ENCODE data around the gene SKI. TPM values are rescaled to one million over a fixed set of nuclear protein-coding genes. Genes with fewer than 3 reads are reported as not detected.

The SKI gene
- total RNA-seq, 2 donors from 2014 or later = 65.4 to 79.2 TPM

DNA sequence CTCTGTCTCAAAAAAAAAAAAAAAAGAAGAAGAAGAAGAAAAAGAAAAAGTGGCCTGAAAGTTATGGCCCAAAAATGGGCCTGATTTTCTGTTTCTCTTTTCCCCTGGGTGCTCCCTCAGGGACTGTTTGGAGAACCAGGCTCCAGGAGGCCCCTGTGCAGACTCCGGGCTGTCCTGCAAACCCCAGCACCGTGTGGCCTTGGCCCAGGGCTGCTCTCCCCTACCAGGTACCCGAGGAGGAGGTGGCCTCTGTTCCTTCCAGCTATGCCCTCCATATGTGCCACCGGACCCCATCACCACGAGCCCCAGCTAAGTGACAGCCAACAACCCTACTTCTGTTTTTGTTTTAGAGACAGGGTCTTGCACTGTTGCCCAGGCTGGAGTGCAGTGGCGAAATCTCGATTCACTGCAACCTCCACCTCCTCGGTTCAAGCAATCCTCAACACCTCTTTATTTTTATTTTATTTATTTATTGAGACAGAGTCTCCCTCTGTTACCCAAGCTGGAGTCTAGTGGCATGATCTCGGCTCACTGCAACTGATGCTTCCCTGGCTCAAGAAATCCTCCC is 26.0 kb upstream of the SKI start:
- Histone ChIP-seq H3K9ac (ENCODE audit: extremely low read depth, low read length, poor library complexity, severe bottlenecking) (no peak overlapping the region), H3K4me1 (ENCODE audit: control insufficient read depth, insufficient read depth, low read length) (no peaks in the 10 kb centered on the region), H3K27me3 (ENCODE audit: control insufficient read depth, insufficient read depth, low read length, poor library complexity, severe bottlenecking) (peaks cover 8% of the 10 kb centered on the region), H3K4me3 (ENCODE audit: low read length) (no peak overlapping the region), H3K36me3 (ENCODE audit: control insufficient read depth, insufficient read depth, low read length) (no peaks in the 10 kb centered on the region), H3K27ac (ENCODE audit: low read depth, low read length) (no peak overlapping the region), H3K9me3 (ENCODE audit: control insufficient read depth, low read length) (no peaks in the 10 kb centered on the region)
- 86 to 97% methylated on average over 7 to 9 of the region's 9 CpGs for WGBS, 2 experiments (ENCODE audit: insufficient coverage in 1 of 2, insufficient read length in 1 of 2)
- DNase-seq = no peak
- peaks cover 12% of the 10 kb centered on the region for H3K27me3 Mint-ChIP-seq (ENCODE audit: insufficient read depth)
- H3K4me3 Mint-ChIP-seq = no peak overlapping the region
- H3K9me3 Mint-ChIP-seq = no peaks in the 10 kb centered on the region
- TF ChIP-seq, protein P1, sequence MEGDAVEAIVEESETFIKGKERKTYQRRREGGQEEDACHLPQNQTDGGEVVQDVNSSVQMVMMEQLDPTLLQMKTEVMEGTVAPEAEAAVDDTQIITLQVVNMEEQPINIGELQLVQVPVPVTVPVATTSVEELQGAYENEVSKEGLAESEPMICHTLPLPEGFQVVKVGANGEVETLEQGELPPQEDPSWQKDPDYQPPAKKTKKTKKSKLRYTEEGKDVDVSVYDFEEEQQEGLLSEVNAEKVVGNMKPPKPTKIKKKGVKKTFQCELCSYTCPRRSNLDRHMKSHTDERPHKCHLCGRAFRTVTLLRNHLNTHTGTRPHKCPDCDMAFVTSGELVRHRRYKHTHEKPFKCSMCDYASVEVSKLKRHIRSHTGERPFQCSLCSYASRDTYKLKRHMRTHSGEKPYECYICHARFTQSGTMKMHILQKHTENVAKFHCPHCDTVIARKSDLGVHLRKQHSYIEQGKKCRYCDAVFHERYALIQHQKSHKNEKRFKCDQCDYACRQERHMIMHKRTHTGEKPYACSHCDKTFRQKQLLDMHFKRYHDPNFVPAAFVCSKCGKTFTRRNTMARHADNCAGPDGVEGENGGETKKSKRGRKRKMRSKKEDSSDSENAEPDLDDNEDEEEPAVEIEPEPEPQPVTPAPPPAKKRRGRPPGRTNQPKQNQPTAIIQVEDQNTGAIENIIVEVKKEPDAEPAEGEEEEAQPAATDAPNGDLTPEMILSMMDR (conservative IDR thresholded peaks at IDR 0.05) = no peak
- H3K4me1 Mint-ChIP-seq = peaks cover 11% of the 10 kb centered on the region
- H3K27ac Mint-ChIP-seq = no peak overlapping the region
- no peaks in the 10 kb centered on the region for H3K36me3 Mint-ChIP-seq (ENCODE audit: low read depth)

DNA sequence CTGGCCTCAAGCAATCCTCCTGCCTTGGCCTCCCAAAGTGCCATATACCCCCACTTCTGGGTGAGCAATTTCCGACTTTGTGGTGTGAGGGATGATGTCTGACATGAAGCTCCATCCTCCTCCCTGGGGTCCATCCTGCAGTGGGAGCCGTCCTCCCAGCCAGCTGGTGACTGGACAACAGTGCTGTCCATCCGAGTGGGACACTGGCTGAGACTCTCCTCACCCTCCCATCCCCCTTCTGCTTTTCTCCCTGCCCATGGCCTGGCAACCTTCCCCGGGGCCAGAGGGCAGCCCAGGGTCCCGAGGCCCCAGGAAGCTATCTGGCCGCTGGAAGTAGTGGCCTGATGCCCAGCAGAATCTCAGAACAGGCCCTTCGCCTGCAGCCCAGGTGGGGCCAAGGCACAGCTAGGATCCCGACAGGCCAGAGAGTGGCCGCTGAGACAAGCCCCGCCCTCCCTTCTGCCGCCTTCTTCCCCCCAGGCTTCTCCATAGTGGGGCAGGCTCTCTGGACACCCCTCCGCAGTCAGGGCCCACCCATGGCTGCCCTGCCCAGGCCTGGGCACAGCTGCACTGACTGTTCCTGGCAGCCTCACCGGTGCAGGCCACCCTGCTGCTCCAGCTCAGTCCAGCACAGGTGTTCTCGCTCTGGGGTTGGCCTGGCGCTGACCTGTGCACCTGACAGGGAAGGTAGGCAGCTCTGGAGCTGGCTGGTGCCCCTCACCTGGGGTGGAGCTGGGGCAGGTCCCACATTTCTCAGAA is 25.1 kb upstream of the SKI start:
- H3K27ac Mint-ChIP-seq = no peak overlapping the region
- DNase-seq = no peak
- no peak overlapping the region for H3K4me3 Mint-ChIP-seq
- no peaks in the 10 kb centered on the region for H3K36me3 Mint-ChIP-seq (ENCODE audit: low read depth)
- H3K9ac ChIP-seq (ENCODE audit: extremely low read depth, low read length, poor library complexity, severe bottlenecking) = no peak overlapping the region
- H3K9me3 Mint-ChIP-seq = no peaks in the 10 kb centered on the region
- H3K4me1 ChIP-seq (ENCODE audit: control insufficient read depth, insufficient read depth, low read length) = no peaks in the 10 kb centered on the region
- 91 to 92% methylated on average over 7 to 15 of the region's 15 CpGs for WGBS, 2 experiments (ENCODE audit: insufficient coverage in 1 of 2, insufficient read length in 1 of 2)
- TF ChIP-seq, protein P1 (conservative IDR thresholded peaks at IDR 0.05) = no peak
- peaks cover 8% of the 10 kb centered on the region for H3K27me3 ChIP-seq (ENCODE audit: control insufficient read depth, insufficient read depth, low read length, poor library complexity, severe bottlenecking)
- peaks cover 14% of the 10 kb centered on the region for H3K4me1 Mint-ChIP-seq
- peaks cover 12% of the 10 kb centered on the region for H3K27me3 Mint-ChIP-seq (ENCODE audit: insufficient read depth)
- H3K9me3 ChIP-seq (ENCODE audit: control insufficient read depth, low read length) = no peaks in the 10 kb centered on the region
- no peak overlapping the region for H3K4me3 ChIP-seq (ENCODE audit: low read length)
- H3K36me3 ChIP-seq (ENCODE audit: control insufficient read depth, insufficient read depth, low read length) = no peaks in the 10 kb centered on the region
- H3K27ac ChIP-seq (ENCODE audit: low read depth, low read length) = no peak overlapping the region

DNA sequence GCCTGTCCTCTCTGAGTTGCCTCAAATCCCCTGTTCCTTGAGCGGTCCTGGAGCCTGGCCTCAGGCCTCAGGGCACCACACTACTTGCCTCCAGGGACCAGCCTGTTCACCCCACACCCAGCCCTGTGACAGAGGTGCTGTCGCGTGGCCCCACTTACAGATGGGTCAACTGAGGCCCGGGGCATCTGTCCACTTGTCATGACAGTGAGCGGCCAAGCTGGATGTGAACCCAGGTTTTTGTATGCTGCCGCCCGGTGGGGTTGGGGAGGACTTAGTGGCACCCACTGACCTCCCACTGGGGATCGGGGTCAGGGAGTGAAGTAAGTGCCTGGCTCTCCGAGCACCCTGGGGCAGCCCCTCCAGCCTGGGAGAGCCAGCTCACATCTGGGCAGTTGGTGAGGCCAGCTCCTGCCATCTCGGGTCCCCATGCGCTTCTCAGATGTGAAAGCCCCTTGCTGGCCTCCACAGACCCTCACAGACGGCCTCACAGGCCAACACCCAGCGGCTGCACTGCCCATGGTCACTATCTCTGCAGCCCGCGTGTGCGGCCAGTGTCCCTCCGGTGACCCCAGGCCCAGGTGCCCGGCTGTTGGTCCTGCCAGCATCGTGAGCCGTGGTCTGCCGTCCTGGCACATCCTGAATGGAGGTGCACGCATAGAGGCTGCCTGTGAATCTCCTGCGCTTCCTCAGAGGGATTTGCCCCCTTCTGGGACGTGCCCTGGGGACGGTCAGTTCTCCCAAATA is 24.3 kb upstream of the SKI start:
- H3K27ac ChIP-seq (ENCODE audit: low read depth, low read length) = no peak overlapping the region
- H3K9me3 ChIP-seq (ENCODE audit: control insufficient read depth, low read length) = no peaks in the 10 kb centered on the region
- H3K4me3 Mint-ChIP-seq = peak overlapping the region; percentile 53
- H3K9ac ChIP-seq (ENCODE audit: extremely low read depth, low read length, poor library complexity, severe bottlenecking) = no peak overlapping the region
- peaks cover 8% of the 10 kb centered on the region for H3K27me3 ChIP-seq (ENCODE audit: control insufficient read depth, insufficient read depth, low read length, poor library complexity, severe bottlenecking)
- H3K4me3 ChIP-seq (ENCODE audit: low read length) = peak overlapping the region; percentile 78
- TF ChIP-seq, protein P1 (conservative IDR thresholded peaks at IDR 0.05) = no peak
- no peaks in the 10 kb centered on the region for H3K9me3 Mint-ChIP-seq
- no peak for DNase-seq
- H3K27me3 Mint-ChIP-seq (ENCODE audit: insufficient read depth) = peaks cover 12% of the 10 kb centered on the region
- H3K4me1 ChIP-seq (ENCODE audit: control insufficient read depth, insufficient read depth, low read length) = no peaks in the 10 kb centered on the region
- 85 to 89% methylated on average over 20 to 25 of the region's 25 CpGs for WGBS, 2 experiments (ENCODE audit: insufficient coverage in 1 of 2, insufficient read length in 1 of 2)
- H3K36me3 ChIP-seq (ENCODE audit: control insufficient read depth, insufficient read depth, low read length) = no peaks in the 10 kb centered on the region
- H3K36me3 Mint-ChIP-seq (ENCODE audit: low read depth) = no peaks in the 10 kb centered on the region
- peaks cover 17% of the 10 kb centered on the region for H3K4me1 Mint-ChIP-seq
- H3K27ac Mint-ChIP-seq = no peak overlapping the region

Measured in endodermal cell (in vitro differentiated cells).